Endothelial cell of umbilical vein (primary cell): ENCODE results near the gene CELF5. TPM values are rescaled to one million over a fixed set of nuclear protein-coding genes. Genes with fewer than 3 reads are reported as not detected.

Experiments used
- BruUV-seq: library from RNA; stranded (reverse); fragments of 400-500 nt; replicated peaks from 2 replicates; lab custom pipeline; 2021; lab: Mats Ljungman, UMichigan
- CTCF ChIA-PET: fragments of 300-600, 350-600 bp; sonication (Branson Sonifier 250); formaldehyde crosslinking; loops from one replicate; lab custom pipeline; 2021; ENCODE audit warnings: antibody characterized with exemption, inconsistent platforms; lab: Charles Lee
- POLR2A ChIA-PET: fragments of 300-600, 350-600 bp; sonication (Branson Sonifier 250); formaldehyde crosslinking; loops from one replicate; lab custom pipeline; 2021; ENCODE audit warnings: antibody characterized with exemption, inconsistent platforms; lab: Charles Lee
- DNase-seq: peaks from one replicate; pipeline ENCODE4 v3.0.0-alpha.2; 2011; ENCODE audit warnings: low read depth, low spot score
- FAIRE-seq: peaks from 2 replicates; lab custom pipeline; 2011; peaks lifted over from hg19 to GRCh38; lab: Jason Lieb, UNC
- H2AFZ ChIP-seq: 2 replicates; pipeline ENCODE4 v1.6.0; 2012; ENCODE audit warnings: low read depth, low read length, control low read depth, inconsistent platforms
- H3K27ac ChIP-seq: 2 replicates; pipeline ENCODE4 v1.5.1; 2011; ENCODE audit warnings: low read depth, mild to moderate bottlenecking, control low read depth, low read length, moderate library complexity; ENCODE audit not compliant: insufficient read depth
- H3K27me3 ChIP-seq, 2 experiments: 2 replicates each; pipeline versions ENCODE4 v1.6.0 to v1.6.1; 2011; ENCODE audit warnings: low read length in 2 of 2, mixed read lengths in 1 of 2; ENCODE audit not compliant: control insufficient read depth in 2 of 2, insufficient read depth in 2 of 2
- H3K36me3 ChIP-seq, 2 experiments: 2 replicates in 1 of 2; 3 replicates in 1 of 2; pipeline ENCODE4 v1.5.1; 2011; ENCODE audit warnings: low read length in 2 of 2, mild to moderate bottlenecking in 1 of 2, moderate library complexity in 1 of 2; ENCODE audit not compliant: control insufficient read depth in 2 of 2, insufficient read depth in 2 of 2; ENCODE audit errors: extremely low read depth in 1 of 2
- H3K4me1 ChIP-seq: 3 replicates; pipeline ENCODE4 v1.5.1; 2011; ENCODE audit warnings: mild to moderate bottlenecking, low read length; ENCODE audit not compliant: control insufficient read depth, insufficient read depth; ENCODE audit errors: extremely low read depth
- H3K4me2 ChIP-seq: 2 replicates; pipeline ENCODE4 v1.6.1; 2011; ENCODE audit warnings: low read length, control low read depth, mixed read lengths; ENCODE audit not compliant: insufficient read depth
- H3K4me3 ChIP-seq, 3 experiments: fragments of 200-600 bp in 1 of 3; sonication (generic), shearing (Covaris generic) in 1 of 3; replicated peaks in 1 of 3; 2 replicates each; pipeline ENCODE4 v1.5.1; 2011 to 2016; ENCODE audit warnings: control low read depth in 3 of 3, low read length in 3 of 3, mild to moderate bottlenecking in 2 of 3, inconsistent platforms in 1 of 3, low read depth in 1 of 3, moderate library complexity in 1 of 3; ENCODE audit not compliant: insufficient read depth in 1 of 3
- H3K79me2 ChIP-seq: 2 replicates; pipeline ENCODE4 v1.6.0; 2012; ENCODE audit warnings: low read length, inconsistent platforms; ENCODE audit not compliant: control insufficient read depth, insufficient read depth
- H3K9ac ChIP-seq: replicated peaks from 2 replicates; pipeline ENCODE3; 2011; ENCODE audit warnings: low read length, control low read depth; ENCODE audit not compliant: insufficient read depth; ENCODE audit errors: extremely low read depth
- H3K9me1 ChIP-seq: replicated peaks from 3 replicates; pipeline ENCODE4 v1.6.0; 2011; ENCODE audit warnings: mild to moderate bottlenecking, low read length; ENCODE audit not compliant: control insufficient read depth, insufficient read depth; ENCODE audit errors: extremely low read depth
- H3K9me3 ChIP-seq: replicated peaks from 2 replicates; pipeline ENCODE4 v1.5.1; 2012; ENCODE audit warnings: low read length, inconsistent platforms; ENCODE audit not compliant: control insufficient read depth, insufficient read depth
- H4K20me1 ChIP-seq: replicated peaks from 2 replicates; pipeline ENCODE3; 2011; ENCODE audit warnings: mild to moderate bottlenecking, low read length; ENCODE audit not compliant: control insufficient read depth, insufficient read depth; ENCODE audit errors: extremely low read depth
- FOS ChIP-seq: IDR thresholded peaks from 2 replicates; pipeline ENCODE4 v1.6.1; 2011; ENCODE audit warnings: mild to moderate bottlenecking, low read length, moderate library complexity, borderline replicate concordance; ENCODE audit not compliant: insufficient read depth
- GATA2 ChIP-seq: IDR thresholded peaks from 2 replicates; pipeline ENCODE4 v1.7.0; 2011; ENCODE audit warnings: low read depth, mild to moderate bottlenecking, moderate library complexity, mixed read lengths, low read length; ENCODE audit not compliant: insufficient read length, insufficient read depth
- MYC ChIP-seq: IDR thresholded peaks from one replicate; pipeline ENCODE4 v1.6.1; 2011; ENCODE audit warnings: mild to moderate bottlenecking, low read depth, low read length
- dilution Hi-C: fragments of 300-500 bp; cut with MboI; formaldehyde crosslinking; loops from one replicate; pipeline ENCODE4 v1.15.0; 2019; ENCODE audit warnings: low sequenced_read_pairs; ENCODE audit not compliant: extremely low pct_ligation_motif_present
- intact Hi-C: fragments of 100-400 bp; cut with micrococcal nuclease; formaldehyde crosslinking; loops from one replicate; pipeline ENCODE4 v1.10.0; 2022
- polyA plus RNA-seq, 4 experiments: library from polyadenylated mRNA; depleted of rRNA in 3 of 4; stranded (reverse) in 3 of 4; unstranded in 1 of 4; fragments of >200 nt; gene quantifications; 2 replicates each; pipeline versions ENCODE4 v1.2.1 to v1.2.3, GENCODE V29; 2011 to 2012; ENCODE audit warnings: missing spikeins in 1 of 4
- total RNA-seq: library from RNA; stranded (reverse); gene quantifications from 2 replicates; pipeline ENCODE4 v1.2.3, GENCODE V29; 2021
- TF ChIP-seq, protein P1 (sequence below): IDR thresholded peaks from 2 replicates; pipeline ENCODE4 v1.6.1; 2011; ENCODE audit not compliant: insufficient read depth, insufficient read length

Gene CELF5
- total and polyA plus RNA-seq, 2 donors (not counting 3 experiments of a cell fraction or from before 2014, with no cell fraction given), result not detected

DNA sequence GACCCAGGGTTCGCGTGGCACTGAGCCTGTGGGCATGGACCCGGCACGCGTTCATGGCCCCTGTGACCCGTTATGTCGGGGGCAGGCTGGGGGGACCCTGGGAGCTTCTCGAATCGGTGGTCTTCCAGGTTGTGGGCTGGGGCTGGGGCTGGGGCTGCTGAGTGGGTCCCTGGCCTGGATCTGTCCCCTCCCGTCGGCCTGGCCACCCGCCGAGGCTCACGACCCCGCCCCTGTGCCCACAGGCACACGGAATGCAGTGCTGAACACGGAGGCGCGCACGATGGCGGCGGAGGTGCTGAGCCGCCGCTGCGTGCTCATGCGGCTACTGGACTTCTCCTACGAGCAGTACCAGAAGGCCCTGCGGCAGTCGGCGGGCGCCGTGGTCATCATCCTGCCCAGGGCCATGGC, 32.2 kb upstream of the CELF5 start:
- Histone ChIP-seq H3K9me1 (no peaks in the 10 kb centered on the region), H3K79me2 (peaks cover 44% of the 10 kb centered on the region), H4K20me1 (no peaks in the 10 kb centered on the region), H3K4me3 (no peak overlapping the region), H3K9me3 (no peaks in the 10 kb centered on the region), H3K4me2 (no peak overlapping the region), H3K9ac (no peak overlapping the region), H3K27ac (no peak overlapping the region), H3K4me1 (peaks cover 2% of the 10 kb centered on the region), H3K36me3 (peaks cover 0 to 4% of the 10 kb centered on the region in 2 experiments), H3K27me3 (no peaks in the 10 kb centered on the region), H2AFZ (no peak overlapping the region)
- no TSS peak for BruUV-seq
- DNase-seq (no peak), FAIRE-seq (no peak)
- TF ChIP-seq, protein P1, sequence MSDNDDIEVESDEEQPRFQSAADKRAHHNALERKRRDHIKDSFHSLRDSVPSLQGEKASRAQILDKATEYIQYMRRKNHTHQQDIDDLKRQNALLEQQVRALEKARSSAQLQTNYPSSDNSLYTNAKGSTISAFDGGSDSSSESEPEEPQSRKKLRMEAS, result no peak
- CTCF ChIA-PET, result interaction anchor here (1.4 kb wide), 1 partner anchor 11 kb away, joined by 4 read pairs; no protein-coding TSS in a partner anchor
- POLR2A ChIA-PET, result no interaction called here
- dilution Hi-C loops, result no loop called here
- intact Hi-C loops, result no loop called here

DNA sequence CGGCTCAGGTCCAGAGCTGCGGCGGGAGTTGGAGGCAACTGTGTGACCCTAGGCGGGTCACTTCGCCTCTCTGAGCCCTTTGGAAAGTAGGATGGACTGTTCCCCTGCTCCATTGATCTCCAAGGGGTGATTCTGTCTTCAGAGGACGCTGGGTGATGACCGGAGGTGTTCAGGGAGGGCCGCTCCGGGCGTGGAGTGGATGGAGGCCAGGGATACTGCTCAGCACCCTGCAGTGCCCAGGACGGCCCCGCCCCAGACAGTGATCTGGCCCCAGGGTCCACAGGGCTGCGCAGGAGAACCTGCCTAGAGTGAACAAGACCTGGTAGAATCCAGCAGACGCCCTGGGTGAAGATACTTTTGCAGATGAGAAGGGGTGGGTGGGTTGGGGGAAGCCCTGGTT, 31.8 kb upstream of the CELF5 start:
- BruUV-seq, result no TSS peak
- intact Hi-C loops (no loop called here), dilution Hi-C loops (no loop called here)
- FAIRE-seq, result no peak
- no peak overlapping the region for H3K27ac ChIP-seq
- ChIA-PET CTCF (no interaction called here), POLR2A (no interaction called here)
- no peaks in the 10 kb centered on the region for H3K9me3 ChIP-seq
- TF ChIP-seq GATA2 (no peak), MYC (no peak), FOS (no peak)
- H3K9ac ChIP-seq, result no peak overlapping the region
- no peak for DNase-seq
- no peaks in the 10 kb centered on the region for H3K9me1 ChIP-seq
- H2AFZ ChIP-seq, result no peak overlapping the region
- no peaks in the 10 kb centered on the region for H3K4me1 ChIP-seq
- peaks cover 0 to 4% of the 10 kb centered on the region in 2 experiments for H3K36me3 ChIP-seq
- H4K20me1 ChIP-seq, result no peaks in the 10 kb centered on the region
- H3K4me2 ChIP-seq, result no peak overlapping the region
- H3K27me3 ChIP-seq, result no peaks in the 10 kb centered on the region
- no peak overlapping the region for H3K4me3 ChIP-seq
- H3K79me2 ChIP-seq, result peaks cover 39% of the 10 kb centered on the region
